Measurements from ENCODE around the gene PRICKLE4.

PRICKLE4 gene

GRCh38 chr6:41771058-41771983 is 9.3 kb upstream of the PRICKLE4 start:
- no peak for DNase-seq (ENCODE audit: low read depth)

GRCh38 chr6:41774841-41775240 is 5.7 kb upstream of the PRICKLE4 start:
- DNase-seq (ENCODE audit: low read depth) = no peak

GRCh38 chr6:41775293-41775882 is 5.2 kb upstream of the PRICKLE4 start:
- DNase-seq (ENCODE audit: low read depth) = no peak

- no peak for DNase-seq (ENCODE audit: low read depth)
Observed at GRCh38 chr6:41777551-41778285, 2.9 kb upstream of the PRICKLE4 start.

GRCh38 chr6:41778895-41779294 is 1.7 kb upstream of the PRICKLE4 start:
- DNase-seq (ENCODE audit: low read depth) = no peak

GRCh38 chr6:41779336-41779735 is 1.2 kb upstream of the PRICKLE4 start:
- DNase-seq (ENCODE audit: low read depth) = no peak

- peak; percentile 89 for DNase-seq (ENCODE audit: low read depth)
Observed at GRCh38 chr6:41779788-41780550, 613 bp upstream of the PRICKLE4 start, which contains the start of gene FRS3. Gene FRS3, minus strand, starts transcription at chr6:41779900. Its CDS starts 2,913 bp downstream, at chr6:41776987.

GRCh38 chr6:41781366-41781730 is 766 bp downstream of the PRICKLE4 start:
- DNase-seq (ENCODE audit: low read depth) = no peak

GRCh38 chr6:41783106-41783780 is 2.7 kb downstream of the PRICKLE4 start:
- DNase-seq (ENCODE audit: low read depth) = no peak

GRCh38 chr6:41784581-41785171 is 4.1 kb downstream of the PRICKLE4 start:
- no peak for DNase-seq (ENCODE audit: low read depth)

- no peak for DNase-seq (ENCODE audit: low read depth)
Observed at GRCh38 chr6:41785254-41785653, 4.7 kb downstream of the PRICKLE4 start.

GRCh38 chr6:41785689-41786450 is 5.3 kb downstream of the PRICKLE4 start:
- DNase-seq (ENCODE audit: low read depth) = peak; percentile 30

- DNase-seq (ENCODE audit: low read depth) = peak; percentile 78
Observed at GRCh38 chr6:41786451-41787218, 6.1 kb downstream of the PRICKLE4 start.

GRCh38 chr6:41787219-41787917 is 6.8 kb downstream of the PRICKLE4 start, which contains the start of gene TOMM6:
Gene TOMM6, plus strand, starts transcription at chr6:41787694. Its CDS starts 4 bp downstream, at chr6:41787698.
- peak; percentile 95 for DNase-seq (ENCODE audit: low read depth)

- no peak for DNase-seq (ENCODE audit: low read depth)
Observed at GRCh38 chr6:41789390-41789724, 8.8 kb downstream of the PRICKLE4 start.

- DNase-seq (ENCODE audit: low read depth) = no peak
Observed at GRCh38 chr6:41790045-41790444, 9.5 kb downstream of the PRICKLE4 start.

GRCh38 chr6:41791305-41791704 is 10.7 kb downstream of the PRICKLE4 start:
- DNase-seq (ENCODE audit: low read depth) = no peak

GRCh38 chr6:41791984-41792383 is 11.4 kb downstream of the PRICKLE4 start:
- DNase-seq (ENCODE audit: low read depth) = no peak

- no peak for DNase-seq (ENCODE audit: low read depth)
Observed at GRCh38 chr6:41796474-41796873, 15.9 kb downstream of the PRICKLE4 start.

Data from iris pigment epithelial cell (primary cell).